HUES48 (cell line): ENCODE data around the gene NAA25.
"Not testable (repeated sequence)": the region's sequence is repeated elsewhere in the genome, so short reads cannot be mapped to it uniquely, and the experiment has no call there.

ENCODE experiments used
- H3K27ac ChIP-seq: one replicate; pipeline ENCODE4 v1.7.0; 2013; ENCODE audit warnings: low read depth, low read length, inconsistent platforms
- H3K27me3 ChIP-seq: 2 replicates; pipeline ENCODE4 v1.6.1; 2013; ENCODE audit warnings: mild to moderate bottlenecking, low read length; ENCODE audit not compliant: control insufficient read depth, insufficient read depth
- H3K36me3 ChIP-seq: 2 replicates; pipeline ENCODE4 v1.6.1; 2013; ENCODE audit warnings: low read length; ENCODE audit not compliant: control insufficient read depth, insufficient read depth
- H3K4me1 ChIP-seq: 2 replicates; pipeline ENCODE4 v1.6.1; 2013; ENCODE audit warnings: mild to moderate bottlenecking, low read length; ENCODE audit not compliant: control insufficient read depth, insufficient read depth
- H3K4me3 ChIP-seq: 2 replicates; pipeline ENCODE4 v1.5.1; 2013; ENCODE audit warnings: mild to moderate bottlenecking, low read depth, low read length
- H3K9ac ChIP-seq: 2 replicates; pipeline ENCODE4 v1.6.1; 2013; ENCODE audit warnings: mild to moderate bottlenecking, low read depth, low read length, moderate library complexity
- H3K9me3 ChIP-seq: 2 replicates; pipeline ENCODE4 v1.6.1; 2013; ENCODE audit warnings: low read length; ENCODE audit not compliant: control insufficient read depth, insufficient read depth

Gene NAA25

DNA sequence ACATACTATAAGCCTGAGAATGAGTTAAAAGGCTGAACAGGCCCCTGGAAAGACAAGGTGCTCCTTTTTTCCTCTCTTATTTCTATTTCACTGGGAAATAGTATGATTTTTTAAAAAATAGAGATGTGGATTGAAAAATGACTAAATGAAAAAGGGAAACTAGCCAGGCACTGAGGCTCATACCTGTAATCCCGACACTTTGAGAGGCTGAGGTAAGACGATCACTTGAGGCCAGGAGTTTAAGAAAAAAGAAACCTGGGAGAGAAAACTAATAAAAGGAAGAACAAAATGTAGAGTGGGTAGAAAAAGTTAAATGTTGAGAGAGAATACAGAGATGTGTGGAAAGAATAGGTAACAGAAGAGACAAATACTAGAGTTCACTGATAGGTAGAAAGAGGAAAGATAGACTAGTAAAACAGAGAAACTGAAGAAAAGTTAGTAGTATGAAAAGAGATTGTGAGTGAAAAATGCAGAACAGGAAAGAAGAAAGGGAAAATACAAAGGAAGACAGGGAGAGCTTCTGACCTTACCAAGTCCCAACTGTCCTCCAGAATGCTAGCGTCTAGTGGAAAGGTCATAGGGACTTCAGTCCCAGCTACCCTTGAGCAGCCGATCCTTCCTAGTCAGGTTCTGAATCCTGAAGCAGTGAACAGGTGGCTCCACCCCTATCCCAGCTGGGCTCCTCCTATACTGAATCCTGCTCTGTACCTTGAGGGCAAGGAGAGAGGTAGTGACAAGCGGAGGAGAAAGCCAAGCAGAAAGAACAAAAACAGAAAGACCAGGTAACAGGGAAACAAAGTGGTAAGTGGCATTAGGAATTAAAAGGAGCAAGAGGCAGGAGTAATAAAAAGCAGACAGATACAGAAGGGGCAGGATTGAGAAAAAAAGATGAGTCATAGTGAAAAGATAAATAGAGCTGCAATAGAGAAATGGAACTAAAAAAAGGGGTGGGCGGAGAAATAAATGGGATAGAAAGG is 102.9 kb downstream of the NAA25 start:
- peaks cover 22% of the 10 kb centered on the region; the same call in 1 of the 2 replicates for H3K4me1 ChIP-seq
- no peaks in the 10 kb centered on the region for H3K36me3 ChIP-seq
- H3K27ac ChIP-seq = no peak overlapping the region
- H3K9ac ChIP-seq = no peak overlapping the region
- H3K27me3 ChIP-seq = no peaks in the 10 kb centered on the region
- H3K9me3 ChIP-seq = no peaks in the 10 kb centered on the region
- no peak overlapping the region for H3K4me3 ChIP-seq

- Histone ChIP-seq H3K27me3 (no peaks in the 10 kb centered on the region), H3K36me3 (no peaks in the 10 kb centered on the region)
Measured at GRCh38 chr12:112004041-112004440, 104.5 kb downstream of the NAA25 start.

DNA sequence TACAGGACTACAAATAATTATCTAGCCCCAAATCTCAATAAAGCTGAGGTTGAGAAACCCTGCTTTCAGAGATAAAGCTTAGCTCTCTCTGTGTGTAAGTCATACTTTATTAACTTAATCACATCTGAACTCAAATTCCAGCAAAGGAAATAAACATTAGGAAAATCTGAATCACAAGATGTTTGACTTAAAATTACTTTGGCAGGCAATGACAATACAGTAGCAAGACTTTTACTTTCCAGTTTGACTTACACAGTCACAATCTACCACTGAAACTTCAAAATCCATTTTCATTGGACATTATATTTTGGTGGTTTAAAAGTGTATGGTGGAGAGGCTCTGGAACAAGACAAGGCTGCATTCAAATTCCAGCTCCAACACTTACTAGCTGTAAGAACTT is 107.0 kb downstream of the NAA25 start:
- H3K36me3 ChIP-seq = no peaks in the 10 kb centered on the region
- no peak overlapping the region for H3K4me3 ChIP-seq
- H3K9ac ChIP-seq = no peak overlapping the region
- no peaks in the 10 kb centered on the region for H3K9me3 ChIP-seq
- peaks cover 12% of the 10 kb centered on the region; the same call in 1 of the 2 replicates for H3K4me1 ChIP-seq
- no peak overlapping the region for H3K27ac ChIP-seq
- H3K27me3 ChIP-seq = no peaks in the 10 kb centered on the region

More at GRCh38 chr12:112004041-112004440, 104.5 kb downstream of the NAA25 start:
- Histone ChIP-seq H3K9me3 (no peaks in the 10 kb centered on the region), H3K4me1 (peaks cover 22% of the 10 kb centered on the region; the same call in 1 of the 2 replicates), H3K9ac (no peak overlapping the region), H3K27ac (no peak overlapping the region), H3K4me3 (no peak overlapping the region)

GRCh38 chr12:112000820-112001219 is 107.8 kb downstream of the NAA25 start:
- Histone ChIP-seq H3K36me3 (no peaks in the 10 kb centered on the region), H3K9ac (no peak overlapping the region), H3K4me1 (0 out of 2 replicates have a peak, but pooled peaks cover 5% of the 10 kb centered on the region), H3K27me3 (no peaks in the 10 kb centered on the region), H3K27ac (no peak overlapping the region), H3K4me3 (no peak overlapping the region), H3K9me3 (no peaks in the 10 kb centered on the region)

- H3K27ac ChIP-seq, H3K27me3 ChIP-seq, H3K9me3 ChIP-seq, H3K4me3 ChIP-seq, H3K4me1 ChIP-seq, H3K36me3 ChIP-seq, H3K9ac ChIP-seq: not testable (repeated sequence)
Measured at GRCh38 chr12:111999129-111999528, 109.5 kb downstream of the NAA25 start.

- Histone ChIP-seq H3K4me3 (no peak overlapping the region), H3K36me3 (no peaks in the 10 kb centered on the region), H3K9me3 (no peaks in the 10 kb centered on the region), H3K27ac (no peak overlapping the region), H3K4me1 (no peaks in the 10 kb centered on the region), H3K9ac (no peak overlapping the region), H3K27me3 (no peaks in the 10 kb centered on the region)
Measured at GRCh38 chr12:111998015-111998414, 110.6 kb downstream of the NAA25 start.

DNA sequence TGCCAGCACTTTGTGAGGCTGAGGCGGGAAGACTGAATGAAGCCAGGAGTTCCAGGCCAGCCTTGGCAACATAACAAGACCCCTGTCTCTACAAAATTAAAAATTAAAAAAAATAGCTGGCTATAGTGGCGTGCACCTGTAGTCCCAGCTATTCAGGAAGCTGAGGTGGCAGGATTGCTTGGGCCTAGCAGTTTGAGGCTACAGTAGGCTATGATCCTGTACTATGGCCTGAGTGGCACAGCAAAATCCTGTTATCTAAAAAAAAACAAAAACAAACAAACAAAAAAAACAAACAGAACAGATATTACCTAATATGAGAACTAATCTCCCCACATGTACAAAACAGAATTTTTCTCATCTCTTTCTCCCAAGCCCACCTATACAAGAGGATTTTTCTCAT is 111.3 kb downstream of the NAA25 start:
- no peaks in the 10 kb centered on the region for H3K4me1 ChIP-seq
- no peak overlapping the region for H3K9ac ChIP-seq
- H3K4me3 ChIP-seq = no peak overlapping the region
- H3K9me3 ChIP-seq = no peaks in the 10 kb centered on the region
- no peaks in the 10 kb centered on the region for H3K36me3 ChIP-seq
- no peak overlapping the region for H3K27ac ChIP-seq
- no peaks in the 10 kb centered on the region for H3K27me3 ChIP-seq

- no peaks in the 10 kb centered on the region for H3K36me3 ChIP-seq
- no peak overlapping the region for H3K4me3 ChIP-seq
- H3K9ac ChIP-seq = no peak overlapping the region
- H3K27ac ChIP-seq = no peak overlapping the region
- no peaks in the 10 kb centered on the region for H3K9me3 ChIP-seq
- H3K27me3 ChIP-seq = no peaks in the 10 kb centered on the region
- no peaks in the 10 kb centered on the region for H3K4me1 ChIP-seq
Measured at GRCh38 chr12:111995782-111996480, 112.7 kb downstream of the NAA25 start.

GRCh38 chr12:111994211-111995111 is 114.1 kb downstream of the NAA25 start:
- H3K27ac ChIP-seq, H3K36me3 ChIP-seq, H3K27me3 ChIP-seq, H3K4me3 ChIP-seq, H3K4me1 ChIP-seq, H3K9ac ChIP-seq, H3K9me3 ChIP-seq: not testable (repeated sequence)

GRCh38 chr12:111993292-111994150 is 115.1 kb downstream of the NAA25 start:
- no peak overlapping the region for H3K4me3 ChIP-seq
- no peaks in the 10 kb centered on the region for H3K4me1 ChIP-seq
- H3K27ac ChIP-seq = no peak overlapping the region
- no peaks in the 10 kb centered on the region for H3K36me3 ChIP-seq
- no peak overlapping the region for H3K9ac ChIP-seq
- H3K9me3 ChIP-seq = no peaks in the 10 kb centered on the region
- no peaks in the 10 kb centered on the region for H3K27me3 ChIP-seq
